ENCODE results near the gene GUCY1B1.

The GUCY1B1 gene

DNA sequence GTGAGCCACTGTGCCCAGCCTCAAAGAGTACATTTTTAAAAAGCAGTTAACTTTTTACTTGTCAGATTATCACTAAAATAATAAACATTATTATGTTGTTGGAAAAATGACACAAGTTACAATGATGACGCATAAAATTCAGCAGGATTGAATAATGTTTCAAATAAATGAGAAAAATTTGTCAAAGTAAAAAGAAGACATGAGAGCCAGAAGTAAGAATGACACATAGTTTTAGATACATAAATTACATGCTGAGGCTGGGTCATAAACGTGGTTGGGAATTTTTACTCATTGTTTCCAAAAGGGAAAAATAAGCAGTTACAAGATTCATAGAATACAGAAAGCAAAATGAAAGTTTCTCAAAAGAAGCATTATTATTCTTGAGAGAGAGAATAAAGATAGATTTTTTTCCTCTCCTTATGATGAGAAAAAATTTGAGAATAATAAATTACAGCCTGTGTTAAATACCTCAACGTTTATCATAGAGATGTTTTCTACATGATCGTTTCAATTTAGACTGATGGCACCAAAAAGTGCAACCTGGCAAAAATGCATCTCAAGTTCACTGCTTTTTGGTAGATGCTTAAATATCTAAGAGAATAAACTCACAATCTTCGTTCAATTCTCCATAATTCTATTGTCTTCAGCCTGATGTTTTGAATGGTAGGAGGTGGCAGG is 40.4 kb downstream of the GUCY1B1 start:
- POLR2A ChIA-PET, result no interaction called here
- TF ChIP-seq, protein P1, sequence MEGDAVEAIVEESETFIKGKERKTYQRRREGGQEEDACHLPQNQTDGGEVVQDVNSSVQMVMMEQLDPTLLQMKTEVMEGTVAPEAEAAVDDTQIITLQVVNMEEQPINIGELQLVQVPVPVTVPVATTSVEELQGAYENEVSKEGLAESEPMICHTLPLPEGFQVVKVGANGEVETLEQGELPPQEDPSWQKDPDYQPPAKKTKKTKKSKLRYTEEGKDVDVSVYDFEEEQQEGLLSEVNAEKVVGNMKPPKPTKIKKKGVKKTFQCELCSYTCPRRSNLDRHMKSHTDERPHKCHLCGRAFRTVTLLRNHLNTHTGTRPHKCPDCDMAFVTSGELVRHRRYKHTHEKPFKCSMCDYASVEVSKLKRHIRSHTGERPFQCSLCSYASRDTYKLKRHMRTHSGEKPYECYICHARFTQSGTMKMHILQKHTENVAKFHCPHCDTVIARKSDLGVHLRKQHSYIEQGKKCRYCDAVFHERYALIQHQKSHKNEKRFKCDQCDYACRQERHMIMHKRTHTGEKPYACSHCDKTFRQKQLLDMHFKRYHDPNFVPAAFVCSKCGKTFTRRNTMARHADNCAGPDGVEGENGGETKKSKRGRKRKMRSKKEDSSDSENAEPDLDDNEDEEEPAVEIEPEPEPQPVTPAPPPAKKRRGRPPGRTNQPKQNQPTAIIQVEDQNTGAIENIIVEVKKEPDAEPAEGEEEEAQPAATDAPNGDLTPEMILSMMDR (IDR thresholded peaks at IDR 0.05; ENCODE audit: control extremely low read depth, extremely low read depth, low read depth, missing control alignments), result no peak
- DNase-seq (ENCODE audit: extremely low spot score), result no peak
- CTCF ChIA-PET, result interaction anchor here (1.0 kb wide), 1 partner anchor 11 kb away, joined by 3 read pairs; no protein-coding TSS in a partner anchor

DNA sequence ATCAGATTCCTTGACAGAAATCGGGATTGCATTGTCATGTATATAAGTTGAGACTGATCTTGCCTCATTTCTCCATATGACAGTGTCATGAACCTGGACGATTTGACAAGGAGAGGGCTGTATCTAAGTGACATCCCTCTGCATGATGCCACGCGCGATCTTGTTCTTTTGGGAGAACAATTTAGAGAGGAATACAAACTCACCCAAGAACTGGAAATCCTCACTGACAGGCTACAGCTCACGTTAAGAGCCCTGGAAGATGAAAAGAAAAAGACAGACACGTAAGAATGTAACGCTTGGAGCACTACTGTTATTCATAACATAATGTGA is 40.9 kb downstream of the GUCY1B1 start:
- TF ChIP-seq, protein P1 (IDR thresholded peaks at IDR 0.05; ENCODE audit: control extremely low read depth, extremely low read depth, low read depth, missing control alignments), result no peak
- CTCF ChIA-PET, result interaction anchor here (1.6 kb wide), 1 partner anchor 11 kb away, joined by 5 read pairs; no protein-coding TSS in a partner anchor
- POLR2A ChIA-PET, result no interaction called here
- DNase-seq (ENCODE audit: extremely low spot score), result no peak

DNA sequence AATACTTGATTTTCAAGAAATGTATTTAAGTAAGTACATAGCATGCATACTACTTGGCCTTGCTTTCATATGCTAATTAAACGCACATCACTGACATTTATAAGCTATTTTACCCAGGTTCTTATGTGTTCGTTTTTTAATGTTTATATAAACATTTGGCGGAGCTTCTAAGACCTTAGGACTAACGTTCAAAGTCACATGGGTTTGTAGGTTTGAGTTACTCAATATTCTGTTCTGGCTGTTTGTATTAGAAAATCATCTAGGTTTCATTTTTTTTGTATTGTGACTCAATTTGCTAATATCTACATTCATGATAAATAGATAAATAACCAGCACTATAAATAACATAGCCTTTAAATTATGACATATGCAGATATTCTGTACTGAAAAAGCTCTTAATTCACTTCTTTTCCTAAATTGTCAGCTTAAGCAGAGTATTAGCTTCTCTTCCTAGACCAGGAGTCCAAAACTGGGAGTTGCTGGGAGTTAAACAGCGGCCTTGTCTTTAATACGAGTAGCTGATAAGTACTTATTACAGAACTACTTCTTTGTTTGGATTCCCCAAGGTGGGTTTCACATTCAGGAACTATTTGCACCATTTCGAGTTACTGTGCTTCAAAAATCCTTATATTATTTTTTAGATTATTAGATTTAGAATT is 42.0 kb downstream of the GUCY1B1 start:
- CTCF ChIA-PET, result interaction anchor here (1.6 to 1.9 kb wide), 2 partner anchors 9 to 14 kb away, joined by 5 to 7 read pairs; no protein-coding TSS in a partner anchor
- POLR2A ChIA-PET, result no interaction called here
- DNase-seq (ENCODE audit: extremely low spot score), result no peak

DNA sequence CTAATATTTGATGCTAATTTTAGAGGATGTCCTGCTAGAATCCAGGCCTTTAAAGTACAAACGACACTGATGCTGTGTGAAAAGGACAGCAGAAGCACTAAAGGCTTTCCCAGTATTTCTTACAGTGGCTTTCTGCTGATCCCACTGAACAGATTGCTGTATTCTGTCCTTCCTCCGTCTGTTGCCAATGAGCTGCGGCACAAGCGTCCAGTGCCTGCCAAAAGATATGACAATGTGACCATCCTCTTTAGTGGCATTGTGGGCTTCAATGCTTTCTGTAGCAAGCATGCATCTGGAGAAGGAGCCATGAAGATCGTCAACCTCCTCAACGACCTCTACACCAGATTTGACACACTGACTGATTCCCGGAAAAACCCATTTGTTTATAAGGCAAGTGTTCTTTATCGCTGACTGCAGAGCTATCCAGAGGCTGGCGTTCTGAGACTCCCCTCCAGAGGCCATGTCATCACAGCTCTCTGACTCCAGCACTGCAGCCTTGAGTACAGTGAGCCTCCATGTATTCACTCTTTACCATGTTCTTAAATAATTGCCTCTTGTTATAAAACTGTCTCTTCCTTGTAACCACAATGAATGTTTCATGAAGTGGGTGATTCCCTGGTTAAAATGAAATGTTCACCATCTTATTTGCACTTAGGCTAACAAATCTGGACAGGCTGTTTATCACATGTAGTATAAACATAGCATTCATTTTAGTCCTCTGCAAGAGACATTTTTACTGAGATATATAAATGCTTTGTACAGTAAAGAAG is 43.6 kb downstream of the GUCY1B1 start:
- ChIA-PET CTCF (interaction anchor here (1.9 kb wide), 1 partner anchor 15 kb away, joined by 7 read pairs; no protein-coding TSS in a partner anchor), POLR2A (interaction anchor here (0.5 kb wide), 1 partner anchor 14 kb away, joined by 4 read pairs; no protein-coding TSS in a partner anchor)
- TF ChIP-seq, protein P1 (IDR thresholded peaks at IDR 0.05; ENCODE audit: control extremely low read depth, extremely low read depth, low read depth, missing control alignments), result no peak
- no peak for DNase-seq (ENCODE audit: extremely low spot score)

More for the DNA sequence above, 42.0 kb downstream of the GUCY1B1 start:
- TF ChIP-seq, protein P1 (IDR thresholded peaks at IDR 0.05; ENCODE audit: control extremely low read depth, extremely low read depth, low read depth, missing control alignments), result no peak

DNA sequence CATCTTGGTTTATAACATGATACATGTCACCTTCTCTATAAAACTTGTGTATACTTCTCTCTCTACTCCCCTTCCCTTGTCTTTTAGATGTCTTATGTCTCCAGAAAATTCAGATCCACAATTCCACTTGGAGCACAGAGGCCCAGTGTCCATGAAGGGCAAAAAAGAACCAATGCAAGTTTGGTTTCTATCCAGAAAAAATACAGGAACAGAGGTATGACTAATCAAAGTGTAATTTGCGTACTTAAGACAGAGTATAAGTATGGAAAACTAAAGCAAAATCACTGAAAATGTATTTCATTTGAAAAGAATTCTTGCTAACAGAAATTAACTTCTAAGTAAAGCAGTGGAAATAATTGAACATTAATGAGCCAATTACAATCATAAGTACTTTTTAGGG is 46.2 kb downstream of the GUCY1B1 start:
- DNase-seq (ENCODE audit: extremely low spot score), result no peak
- CTCF ChIA-PET, result interaction anchor here (1.0 kb wide), 1 partner anchor 18 kb away, joined by 3 read pairs; no protein-coding TSS in a partner anchor
- TF ChIP-seq, protein P1 (IDR thresholded peaks at IDR 0.05; ENCODE audit: control extremely low read depth, extremely low read depth, low read depth, missing control alignments), result no peak
- POLR2A ChIA-PET, result no interaction called here

DNA sequence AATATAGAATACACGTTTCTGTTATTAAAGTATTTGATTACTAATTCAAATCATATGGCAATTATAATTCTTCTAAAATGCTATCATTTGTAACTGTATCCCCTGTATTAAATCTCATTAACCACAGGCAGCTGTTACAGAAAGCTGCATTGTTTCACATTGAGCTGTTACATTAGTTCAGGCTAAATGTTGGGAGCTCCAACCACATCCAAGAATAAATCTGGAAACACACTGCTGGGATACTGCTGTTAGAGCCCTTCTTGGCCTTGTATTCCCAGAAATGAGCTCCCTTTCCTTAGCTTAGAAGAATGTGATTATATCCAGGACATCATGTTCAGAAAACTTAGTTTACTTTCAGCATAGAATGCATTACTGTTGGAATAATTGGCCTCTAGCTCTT is 48.2 kb downstream of the GUCY1B1 start:
- no peak for DNase-seq (ENCODE audit: extremely low spot score)
- TF ChIP-seq, protein P1 (IDR thresholded peaks at IDR 0.05; ENCODE audit: control extremely low read depth, extremely low read depth, low read depth, missing control alignments), result no peak
- CTCF ChIA-PET, result interaction anchor here (1.0 to 2.2 kb wide), 3 partner anchors 10 to 1238 kb away, joined by 3 to 8 read pairs (median 4); partner anchors contain the start of gene CTSO
- POLR2A ChIA-PET, result no interaction called here

Measured in GM10248 (cell line).